Forelimb muscle (tissue), 1 donor: ENCODE results near the gene CASP5. TPM values are rescaled to one million over a fixed set of nuclear protein-coding genes. Genes with fewer than 3 reads are reported as not detected.
A peak's percentile ranks its signal among the peaks of the same experiment; 100 is the strongest.
"Not testable (repeated sequence)": the region's sequence is repeated elsewhere in the genome, so short reads cannot be mapped to it uniquely, and the experiment has no call there.

Experiments
- DNase-seq: peaks from one replicate; pipeline ENCODE4 v3.0.0-alpha.2; 2013; ENCODE audit warnings: low read depth
- polyA plus RNA-seq: library from polyadenylated mRNA; unstranded; fragments of 120-200 nt; gene quantifications from one replicate; pipeline ENCODE4 v1.2.1, GENCODE V29; 2013; ENCODE audit not compliant: insufficient read length

Gene CASP5
- polyA plus RNA-seq, 1 donor = not detected

- DNase-seq = no peak
These were observed 10.8 kb upstream of the CASP5 start for GRCh38 chr11:105033781-105034180.

- DNase-seq = no peak
These were observed 10.4 kb upstream of the CASP5 start for GRCh38 chr11:105033343-105033742.

- DNase-seq = no peak
These were observed 9.5 kb upstream of the CASP5 start for GRCh38 chr11:105032495-105032894.

GRCh38 chr11:105027678-105028077 is 4.7 kb upstream of the CASP5 start:
- DNase-seq = no peak

- no peak for DNase-seq
These were observed 1.4 kb upstream of the CASP5 start for GRCh38 chr11:105024394-105024793.

GRCh38 chr11:105022527-105022926 is 441 bp downstream of the CASP5 start:
- no peak for DNase-seq

- DNase-seq = no peak
These were observed 15.5 kb downstream of the CASP5 start for GRCh38 chr11:105007463-105007862.

GRCh38 chr11:105005451-105005845 is 17.5 kb downstream of the CASP5 start:
- no peak for DNase-seq

- peak; percentile 26 for DNase-seq
These were observed 18.9 kb downstream of the CASP5 start for GRCh38 chr11:105004021-105004420.

- no peak for DNase-seq
These were observed 19.8 kb downstream of the CASP5 start for GRCh38 chr11:105003151-105003550.

GRCh38 chr11:105000797-105001196 is 22.2 kb downstream of the CASP5 start:
- DNase-seq = no peak

GRCh38 chr11:105000167-105000566 is 22.8 kb downstream of the CASP5 start:
- DNase-seq = no peak

- DNase-seq = no peak
These were observed 23.2 kb downstream of the CASP5 start for GRCh38 chr11:104999721-105000120.

GRCh38 chr11:104997288-104997687 is 25.7 kb downstream of the CASP5 start:
- DNase-seq = no peak

- no peak for DNase-seq
These were observed 28.0 kb downstream of the CASP5 start for GRCh38 chr11:104995001-104995408.

GRCh38 chr11:104992781-104993180 is 30.2 kb downstream of the CASP5 start:
- DNase-seq = no peak

GRCh38 chr11:104991994-104992393 is 31.0 kb downstream of the CASP5 start:
- DNase-seq = no peak

GRCh38 chr11:104984808-104985207 is 38.2 kb downstream of the CASP5 start:
- DNase-seq = no peak

GRCh38 chr11:104979839-104980238 is 43.1 kb downstream of the CASP5 start:
- no peak for DNase-seq

- no peak for DNase-seq
These were observed 49.4 kb downstream of the CASP5 start for GRCh38 chr11:104973616-104974015.

- DNase-seq = not testable (repeated sequence)
These were observed 50.0 kb downstream of the CASP5 start for GRCh38 chr11:104972924-104973323.

- DNase-seq = no peak
These were observed 52.2 kb downstream of the CASP5 start for GRCh38 chr11:104970756-104971155.

GRCh38 chr11:104968856-104969776 is 53.9 kb downstream of the CASP5 start:
- peak; percentile 14 for DNase-seq
